ENCODE data around the gene DLG2. TPM values are rescaled to one million over a fixed set of nuclear protein-coding genes. Genes with fewer than 3 reads are reported as not detected.

The DLG2 gene
- total RNA-seq, 1 donor = 3.0 TPM

GRCh38 chr11:85541683-85542082 is 85.5 kb downstream of the DLG2 start:
- DNase-seq (ENCODE audit: low read depth) = no peak

GRCh38 chr11:85540635-85541205 is 86.4 kb downstream of the DLG2 start:
- TF ChIP-seq CTCF (IDR thresholded peaks at IDR 0.05; ENCODE audit: insufficient read depth, low read length) = peak; percentile 8
- DNase-seq (ENCODE audit: low read depth) = peak; percentile 2
- H3K4me3 ChIP-seq (ENCODE audit: low read depth, low read length) = no peak overlapping the region

More at GRCh38 chr11:85541683-85542082, 85.5 kb downstream of the DLG2 start:
- no peak for TF ChIP-seq CTCF (IDR thresholded peaks at IDR 0.05; ENCODE audit: insufficient read depth, low read length)
- H3K4me3 ChIP-seq (ENCODE audit: low read depth, low read length) = no peak overlapping the region

- no peak for TF ChIP-seq CTCF (IDR thresholded peaks at IDR 0.05; ENCODE audit: insufficient read depth, low read length)
- no peak for DNase-seq (ENCODE audit: low read depth)
- H3K4me3 ChIP-seq (ENCODE audit: low read depth, low read length) = no peak overlapping the region
Measured at GRCh38 chr11:85540181-85540580, 87.0 kb downstream of the DLG2 start.

GRCh38 chr11:85539740-85540139 is 87.4 kb downstream of the DLG2 start:
- H3K4me3 ChIP-seq (ENCODE audit: low read depth, low read length) = no peak overlapping the region
- DNase-seq (ENCODE audit: low read depth) = no peak

GRCh38 chr11:85539029-85539689 is 88.0 kb downstream of the DLG2 start:
- H3K4me3 ChIP-seq (ENCODE audit: low read depth, low read length) = no peak overlapping the region
- TF ChIP-seq CTCF (IDR thresholded peaks at IDR 0.05; ENCODE audit: insufficient read depth, low read length) = no peak
- DNase-seq (ENCODE audit: low read depth) = no peak

More at GRCh38 chr11:85539740-85540139, 87.4 kb downstream of the DLG2 start:
- TF ChIP-seq CTCF (IDR thresholded peaks at IDR 0.05; ENCODE audit: insufficient read depth, low read length) = no peak

GRCh38 chr11:85536438-85536837 is 90.7 kb downstream of the DLG2 start:
- DNase-seq (ENCODE audit: low read depth) = no peak

More at GRCh38 chr11:85536438-85536837, 90.7 kb downstream of the DLG2 start:
- TF ChIP-seq CTCF (IDR thresholded peaks at IDR 0.05; ENCODE audit: insufficient read depth, low read length) = no peak
- no peak overlapping the region for H3K4me3 ChIP-seq (ENCODE audit: low read depth, low read length)
